Measurements from ENCODE around the gene AIPL1.

The AIPL1 gene

DNA sequence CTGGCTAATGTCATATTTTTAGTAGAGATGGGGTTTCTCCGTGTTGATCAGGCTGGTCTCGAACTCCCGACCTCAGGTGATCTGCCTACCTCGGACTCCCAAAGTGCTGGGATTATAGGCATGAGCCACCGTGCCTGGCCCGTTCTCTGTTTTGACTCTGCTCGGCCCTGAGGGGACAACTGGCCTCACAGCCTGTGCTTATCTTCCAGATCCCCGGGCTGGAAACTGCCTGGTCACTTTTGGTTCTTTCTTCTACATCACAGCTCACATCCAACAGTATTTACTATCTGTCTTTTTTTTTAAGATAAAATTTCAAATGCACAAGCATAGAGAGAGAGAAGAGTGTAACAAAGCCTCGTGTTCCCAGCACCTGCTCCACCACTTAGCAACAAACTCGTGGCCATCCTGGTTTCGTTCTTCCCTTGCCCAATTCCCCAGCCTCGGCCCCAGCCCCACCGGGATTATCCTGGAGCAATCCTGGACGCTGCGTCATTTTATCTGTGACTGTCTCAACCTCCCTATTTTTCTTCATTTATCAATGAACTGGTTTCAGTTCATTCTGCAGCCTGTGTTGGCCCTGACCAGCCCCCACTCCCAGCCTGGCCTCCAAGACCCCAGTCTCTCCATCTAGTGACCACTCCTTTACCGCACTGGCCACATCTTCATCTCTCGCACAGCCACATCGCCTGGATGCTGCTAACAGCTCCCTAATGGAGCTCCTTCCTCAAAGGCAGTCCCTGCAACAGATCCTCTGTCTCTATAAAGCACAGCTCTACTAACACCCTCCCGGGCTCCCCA lies 30.5 kb upstream of the AIPL1 start:
- DNase-seq = no peak

DNA sequence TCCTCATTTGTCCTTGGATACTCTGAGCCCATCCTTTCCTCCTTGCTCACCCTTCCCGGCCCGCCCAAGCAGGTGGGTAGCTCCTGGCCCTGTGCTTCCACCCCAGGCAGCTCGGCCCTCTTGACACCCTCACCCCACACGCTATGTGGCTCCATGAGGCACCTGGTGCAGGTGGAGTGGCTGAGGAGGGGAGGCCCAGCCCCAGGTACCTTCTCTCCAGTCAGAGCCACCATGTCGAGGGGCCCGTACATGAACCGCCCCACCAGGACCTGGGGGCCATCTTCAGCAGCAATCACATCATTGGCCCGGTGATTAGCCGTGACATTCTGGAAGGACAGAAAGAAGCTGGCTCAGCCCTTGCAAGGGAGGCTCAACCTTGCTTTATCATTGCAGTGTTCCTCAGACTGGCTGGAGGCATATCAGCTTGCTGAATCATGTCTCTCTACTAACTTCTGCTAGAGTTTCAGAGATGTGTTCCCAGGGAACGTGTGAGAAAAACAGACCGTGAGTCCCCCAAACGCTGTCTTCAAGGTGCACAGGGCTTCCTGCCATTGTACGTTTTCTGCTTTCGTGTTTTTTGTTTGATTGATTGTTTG lies 29.6 kb upstream of the AIPL1 start:
- DNase-seq = no peak

DNA sequence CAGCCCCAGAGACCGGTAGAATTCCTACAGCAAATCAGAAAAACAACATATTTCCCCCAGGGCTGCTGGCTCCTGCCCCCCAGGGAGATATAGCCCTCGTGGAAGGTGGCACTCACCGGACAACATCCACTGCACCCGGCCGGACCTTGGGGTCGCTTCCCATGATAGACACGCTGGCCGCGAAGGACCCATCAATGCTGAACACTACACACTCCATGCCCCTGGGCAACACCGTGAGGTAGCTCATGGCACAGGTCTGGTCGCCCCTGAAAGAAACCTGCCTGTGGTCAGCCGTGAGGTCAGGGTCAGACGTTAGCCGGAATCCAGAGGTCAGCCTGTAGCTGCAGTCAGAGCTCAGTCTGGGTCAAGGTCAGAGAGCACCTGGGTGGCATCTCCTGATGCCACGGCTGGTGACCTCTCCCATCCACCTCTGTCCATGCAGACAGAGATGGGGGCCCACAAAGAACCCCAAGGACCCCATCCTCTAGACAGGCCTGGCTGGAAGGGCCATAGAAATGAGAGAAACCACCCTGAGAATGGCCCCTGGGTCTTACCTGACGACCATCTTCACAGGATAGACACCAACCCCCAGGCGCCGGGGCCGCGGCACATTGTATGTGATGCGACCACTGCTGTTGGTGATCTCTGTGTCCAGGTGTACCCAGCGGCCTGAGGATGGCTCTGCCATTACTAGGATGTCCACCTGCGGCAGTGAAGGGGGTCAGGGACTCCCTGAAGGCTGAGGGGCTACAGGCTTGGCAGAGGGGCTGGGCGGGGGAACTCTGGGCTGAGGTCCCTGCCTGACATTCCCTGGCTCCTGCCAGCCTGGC lies 28.9 kb upstream of the AIPL1 start:
- DNase-seq = no peak

DNA sequence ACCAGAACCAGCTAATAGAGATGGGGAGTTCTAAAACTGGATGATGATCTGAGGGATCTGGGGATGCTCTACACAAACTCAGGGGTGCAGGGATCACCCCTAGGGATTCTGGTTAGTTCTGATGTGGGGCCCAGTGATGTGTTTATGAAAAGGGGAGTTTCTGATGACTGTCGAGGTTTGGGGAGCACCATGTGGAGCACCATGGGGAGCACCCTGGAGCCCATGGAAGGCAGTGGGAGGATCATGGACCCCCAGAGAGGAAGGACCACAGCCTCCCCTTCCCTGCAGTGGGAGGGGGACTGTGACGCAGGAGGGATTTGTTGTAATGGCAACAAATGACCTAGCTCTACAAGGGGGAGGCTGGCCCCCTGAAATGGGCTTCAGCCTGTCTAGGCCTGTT lies 27.8 kb upstream of the AIPL1 start:
- no peak for DNase-seq

DNA sequence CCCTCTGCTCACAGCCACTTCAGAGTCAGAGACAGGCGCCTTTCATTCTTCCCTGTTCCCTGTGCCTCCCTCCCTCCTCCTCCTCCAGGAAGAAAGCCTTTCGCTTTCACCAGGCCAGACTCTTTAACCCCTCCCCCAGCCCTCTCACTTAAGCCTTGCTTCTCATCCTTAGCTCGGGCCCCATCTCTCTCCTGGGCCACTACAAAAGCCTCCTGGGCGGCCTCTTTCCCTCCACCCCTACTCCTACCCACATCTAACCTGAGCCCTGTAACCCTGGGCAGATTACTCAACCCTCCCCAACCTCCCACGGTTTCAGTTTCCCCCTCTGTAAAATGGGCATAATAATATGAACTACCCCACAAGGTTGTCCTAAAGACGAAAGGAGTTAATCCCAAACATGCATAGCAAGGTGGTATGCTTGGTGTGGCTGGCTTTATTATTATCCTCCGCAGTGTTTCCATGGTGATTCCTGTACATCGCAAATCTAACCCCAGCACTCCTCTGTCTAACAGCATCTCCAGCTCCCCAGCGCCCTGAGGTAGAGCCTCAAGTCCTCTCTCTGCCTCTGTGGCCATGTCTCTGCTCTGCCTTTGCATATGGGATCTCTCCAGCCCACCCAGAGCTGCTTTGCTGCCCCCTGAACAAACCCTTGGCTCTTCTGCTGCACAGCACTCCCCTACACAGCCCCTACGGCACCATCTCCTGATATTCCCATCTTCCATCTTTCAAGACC lies 27.0 kb upstream of the AIPL1 start:
- no peak for DNase-seq

DNA sequence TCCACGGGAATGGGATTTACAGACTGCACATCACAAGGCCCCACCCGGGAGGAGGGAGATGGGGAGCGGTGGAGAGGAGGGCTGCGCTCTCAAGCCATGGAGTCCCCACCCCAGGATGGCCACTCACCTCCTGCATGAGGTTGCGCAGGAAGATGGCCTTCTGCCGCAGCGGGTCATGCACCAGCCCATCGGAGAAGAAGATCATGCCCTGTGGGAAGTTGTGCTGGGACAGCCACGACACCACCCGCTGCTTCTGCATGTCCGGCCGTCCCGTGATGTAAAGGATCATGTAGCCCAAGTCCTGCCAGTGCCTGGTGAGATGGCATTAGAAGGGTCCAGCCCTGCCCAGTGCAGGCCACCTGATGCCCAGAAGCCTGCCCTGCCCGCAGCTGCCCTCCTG lies 26.3 kb upstream of the AIPL1 start:
- DNase-seq = no peak

DNA sequence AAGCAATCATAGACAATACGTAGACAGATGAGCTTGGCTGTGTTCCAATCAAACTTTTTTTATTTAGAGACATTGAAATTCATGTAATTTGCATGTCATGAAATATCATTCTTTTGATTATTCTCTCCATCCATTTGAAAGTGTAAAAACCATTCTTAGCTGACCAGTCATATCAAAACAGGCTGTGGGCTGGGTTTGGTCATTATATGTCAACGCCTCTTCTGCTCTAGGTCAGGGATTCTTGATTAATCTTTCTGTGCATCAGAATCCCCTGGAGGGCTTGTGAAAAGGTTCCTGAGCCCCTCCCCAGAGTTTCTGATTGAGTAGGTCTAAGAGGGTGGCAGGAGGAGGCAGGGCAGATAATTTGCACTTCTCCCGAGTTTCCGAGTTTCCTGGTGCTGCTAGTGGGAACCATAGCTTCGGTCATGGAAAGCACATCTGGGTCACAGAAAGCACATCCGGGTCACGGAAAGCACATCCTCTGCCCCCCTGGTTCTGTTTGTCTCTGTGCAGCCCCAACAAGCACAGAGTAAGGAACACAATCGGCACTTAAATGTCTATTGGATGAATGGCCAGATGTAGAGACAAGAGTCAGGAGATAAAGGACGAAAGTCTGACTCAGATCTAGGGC lies 25.7 kb upstream of the AIPL1 start:
- DNase-seq = no peak

DNA sequence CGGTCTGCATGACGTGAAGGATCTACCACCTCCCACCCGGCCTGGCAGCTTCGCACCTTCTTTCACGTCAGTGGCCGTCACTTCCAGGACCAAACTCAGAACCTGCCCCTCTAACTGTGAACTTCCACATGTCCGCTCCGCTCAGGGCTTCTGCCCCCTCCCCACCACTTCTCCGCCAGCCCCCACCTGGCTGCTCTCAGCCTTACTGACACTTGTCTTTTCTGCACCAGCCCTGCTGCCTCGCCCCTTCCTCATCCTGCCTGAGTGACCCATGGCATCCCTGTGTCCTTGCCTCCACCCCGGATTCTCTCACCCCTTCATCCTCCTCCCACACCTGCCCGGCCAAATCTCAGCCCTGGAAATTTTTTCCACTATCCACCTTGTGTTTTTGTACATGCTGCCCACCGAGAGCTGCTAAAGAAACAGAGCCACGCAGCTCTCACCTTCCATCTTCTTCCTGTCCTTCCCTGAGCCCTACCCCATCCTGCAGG lies 23.6 kb upstream of the AIPL1 start:
- DNase-seq = no peak

DNA sequence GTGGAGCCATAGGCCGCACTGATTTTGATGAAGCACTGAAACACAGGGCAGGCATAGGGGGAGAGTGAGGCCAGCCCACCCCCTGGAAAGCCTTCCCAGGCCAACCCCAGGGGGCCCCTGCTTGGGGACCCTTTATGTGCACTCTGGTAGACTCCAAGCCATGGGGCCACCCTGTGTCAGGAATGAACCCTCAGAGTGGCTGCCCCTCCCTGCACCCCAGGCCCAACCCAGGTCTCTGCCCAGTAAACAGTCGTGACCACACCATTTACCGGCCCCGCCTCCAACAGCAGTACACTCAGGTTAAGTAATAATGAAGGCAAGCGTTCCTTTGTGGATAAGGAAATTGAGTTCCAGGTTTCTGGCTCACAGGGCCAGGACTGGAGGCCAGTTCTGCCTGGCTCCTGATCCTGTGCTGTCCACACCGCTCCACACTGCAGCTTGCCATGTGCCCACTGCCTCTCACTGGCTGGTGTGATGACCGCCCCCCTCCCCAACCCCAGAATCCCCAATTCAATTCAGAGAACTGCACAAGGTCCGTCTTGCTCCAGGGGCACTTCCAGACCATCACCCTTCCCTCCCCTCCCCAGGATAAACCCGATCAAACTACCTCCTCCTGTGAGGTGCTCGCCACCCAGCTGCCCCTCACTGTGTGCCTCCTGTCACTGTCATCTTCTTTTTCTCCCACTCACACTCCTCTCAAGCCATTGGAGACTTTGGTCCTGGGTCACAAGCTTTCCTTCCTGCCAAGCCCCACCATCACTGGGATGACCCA lies 23.0 kb upstream of the AIPL1 start:
- no peak for DNase-seq

DNA sequence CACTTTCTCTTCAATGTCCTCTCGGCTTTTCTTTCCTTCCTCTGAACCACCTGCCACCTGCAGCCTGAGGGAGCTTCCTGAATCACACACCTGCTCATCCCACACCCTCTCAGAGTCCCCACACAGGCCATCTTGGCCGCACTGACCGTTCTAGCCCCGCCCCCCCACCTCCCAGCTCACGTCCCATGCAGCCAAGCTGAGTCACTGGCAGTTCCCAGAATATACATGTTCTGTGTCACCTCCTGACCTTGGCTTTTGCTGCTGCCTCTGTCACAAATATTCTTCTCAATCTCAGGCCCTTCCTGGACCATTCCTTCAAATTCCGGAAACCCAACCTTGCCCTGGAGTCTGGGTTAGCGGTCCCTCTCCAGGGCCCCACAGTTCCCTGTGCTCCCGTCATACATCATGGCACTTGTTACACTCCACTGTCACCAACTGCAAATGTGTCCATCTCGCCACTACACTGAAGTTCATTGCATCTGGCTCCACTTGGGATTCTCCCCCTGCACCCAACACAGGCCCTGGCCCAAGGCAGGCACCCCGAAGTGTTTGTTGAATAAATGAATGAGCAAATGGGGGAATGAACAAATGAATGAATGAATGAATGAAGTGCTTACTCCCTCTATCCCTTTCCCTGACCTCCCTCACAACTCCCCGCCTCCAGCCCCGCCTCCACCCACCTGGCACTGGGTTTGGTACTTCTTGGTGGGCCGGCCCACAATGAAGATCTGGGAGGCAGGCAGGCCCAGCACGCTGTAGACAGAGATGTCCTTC lies 22.2 kb upstream of the AIPL1 start:
- no peak for DNase-seq

DNA sequence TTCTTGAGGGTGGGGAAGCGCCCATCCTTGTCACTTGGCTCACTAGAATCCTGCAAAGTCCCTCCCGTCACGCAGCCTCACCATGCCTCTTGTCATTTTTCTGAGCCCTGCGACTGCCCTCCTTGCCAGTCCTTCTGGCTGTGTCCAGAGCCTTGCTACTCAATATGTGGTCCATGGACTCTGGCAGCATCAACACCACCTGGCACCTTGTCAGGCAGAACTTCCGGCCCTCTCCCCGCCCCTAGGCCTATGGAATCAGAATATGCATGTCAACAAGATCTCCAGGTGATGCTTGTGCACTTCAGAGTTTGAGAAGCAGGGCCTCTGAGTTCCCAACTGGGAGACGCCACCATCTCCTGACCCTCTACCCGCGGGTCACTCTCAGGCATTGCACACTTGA lies 21.4 kb upstream of the AIPL1 start:
- no peak for DNase-seq

DNA sequence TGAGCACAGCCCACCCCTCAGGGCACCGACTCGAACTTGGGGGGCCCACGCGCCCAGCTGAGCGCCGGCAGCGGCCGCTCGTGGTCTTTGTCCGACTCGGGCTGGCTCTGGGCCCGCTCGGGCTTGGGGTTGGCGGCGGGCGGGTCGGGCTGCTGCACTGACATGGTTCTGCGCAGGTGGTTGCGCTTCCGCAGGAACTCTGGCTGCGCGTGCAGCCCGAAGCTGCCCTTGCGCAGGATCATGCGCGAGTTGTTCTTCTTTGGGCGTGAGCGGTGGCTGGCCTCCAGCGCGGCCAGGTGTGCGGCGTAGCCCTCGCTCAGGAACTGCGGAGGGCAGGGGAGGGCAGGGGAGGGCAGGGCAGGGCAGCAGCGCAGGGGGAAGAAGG lies 20.4 kb upstream of the AIPL1 start:
- DNase-seq = peak; percentile 55 to 61

DNA sequence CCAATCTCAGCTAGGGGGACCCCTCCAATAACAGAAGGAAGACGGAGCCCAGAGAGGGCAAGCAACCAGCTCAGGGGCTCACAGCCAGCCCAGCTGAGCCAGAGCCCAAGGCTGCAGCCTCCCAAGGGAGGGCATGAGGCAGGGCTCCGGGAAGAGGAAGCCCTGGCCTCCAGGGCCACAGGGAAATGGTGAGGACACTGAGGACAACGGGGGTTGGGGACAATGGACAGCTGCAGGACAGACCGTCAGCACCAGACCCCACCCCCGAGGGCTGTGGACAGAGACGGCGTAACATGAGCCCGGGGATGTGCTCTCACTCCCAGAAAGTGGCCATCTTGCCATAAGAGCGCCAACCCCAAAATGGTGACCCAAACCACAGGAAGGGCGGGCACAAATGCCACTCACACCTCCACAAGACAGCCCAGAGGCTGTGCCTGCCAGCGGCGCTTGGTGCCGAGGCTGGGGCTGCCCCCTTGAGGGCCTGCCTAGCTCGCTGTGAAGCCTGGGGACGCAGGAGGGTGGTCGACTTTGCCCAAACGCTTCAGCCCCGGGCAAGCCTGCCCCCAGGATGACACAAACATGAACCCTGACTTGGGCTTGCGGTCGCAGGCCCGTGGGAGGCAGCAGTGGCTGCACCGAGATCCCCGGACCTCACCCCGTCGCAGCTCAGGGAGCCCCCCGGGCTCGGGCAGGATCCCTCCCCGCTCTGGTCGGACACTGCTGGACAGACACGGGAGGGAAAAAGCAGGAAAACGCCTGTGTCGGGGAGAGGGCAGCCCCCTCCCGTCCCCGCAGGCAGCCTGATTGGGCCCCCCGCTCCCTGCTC lies 19.8 kb upstream of the AIPL1 start:
- no peak for DNase-seq

DNA sequence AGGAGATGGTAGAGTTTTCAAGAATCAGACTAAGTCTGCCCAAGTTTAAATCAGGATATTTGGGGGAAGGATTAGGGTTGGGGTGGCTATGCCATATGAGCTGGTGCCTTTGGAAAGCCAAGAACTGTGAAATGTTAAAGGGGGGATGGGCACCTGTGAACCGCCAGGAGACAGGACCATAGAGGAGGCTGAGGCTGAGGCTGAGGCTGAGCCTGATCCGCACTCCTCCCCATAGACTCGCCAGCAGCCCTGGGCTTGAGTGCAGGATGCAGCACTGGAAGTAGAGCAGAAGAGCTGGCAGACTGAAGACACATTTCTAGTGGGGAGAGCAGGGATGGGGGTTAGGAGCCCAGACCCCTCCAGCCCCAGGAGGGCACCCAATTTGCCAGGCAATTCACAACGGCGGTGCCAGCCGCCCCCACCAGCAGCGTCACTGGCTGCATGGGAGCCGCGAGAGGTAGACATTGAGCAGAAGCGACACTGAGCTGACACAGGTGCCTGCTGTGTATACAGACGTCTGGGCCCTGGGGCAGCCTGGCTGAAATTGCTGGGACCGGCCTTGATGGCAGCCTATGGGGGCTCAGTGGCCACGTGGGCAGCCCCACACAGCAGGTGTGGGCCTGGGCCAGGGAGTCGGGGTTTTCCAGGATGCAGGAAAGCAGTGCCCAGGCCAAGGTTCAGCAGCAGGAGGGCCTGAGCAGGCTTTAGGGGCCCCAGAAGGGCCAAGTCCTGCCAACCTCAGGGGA lies 18.5 kb upstream of the AIPL1 start:
- DNase-seq = no peak

DNA sequence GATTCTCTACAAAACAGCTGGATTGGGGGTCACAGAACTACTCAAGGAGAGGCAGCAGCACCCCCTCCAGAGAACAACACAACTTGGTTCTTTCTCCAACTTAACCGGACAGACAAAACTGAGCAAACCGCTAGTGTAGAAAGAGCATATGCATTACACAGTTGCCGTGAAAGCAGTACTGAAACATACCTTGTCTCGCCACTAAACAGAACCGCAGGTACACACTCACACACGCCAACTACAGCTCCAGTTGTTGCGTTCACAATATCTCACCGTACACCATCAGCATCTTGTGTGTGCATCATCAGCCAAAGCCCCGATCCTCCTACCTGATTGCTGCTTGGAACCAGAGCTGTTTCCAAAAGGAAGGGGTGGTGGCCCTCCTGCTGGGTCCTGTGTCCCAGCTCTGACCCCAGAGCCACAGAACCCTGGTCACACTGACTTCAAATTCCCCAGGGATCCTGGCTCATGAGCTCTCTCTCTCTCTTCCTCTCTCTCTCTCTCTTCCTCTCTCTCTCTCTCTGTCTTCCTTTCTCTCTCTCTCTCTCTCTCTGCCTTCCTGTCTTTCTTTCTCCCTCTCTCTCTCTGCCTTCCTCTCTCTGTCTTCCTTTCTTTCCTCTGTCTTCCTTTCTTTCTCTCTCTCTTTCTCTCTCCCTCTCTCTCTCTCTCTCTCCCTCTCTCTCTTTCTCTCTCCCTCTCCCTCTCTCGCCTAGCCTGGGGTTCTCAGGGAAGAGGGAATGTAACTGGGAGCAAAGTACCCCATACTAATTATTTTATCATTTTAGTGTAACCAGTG lies 17.7 kb upstream of the AIPL1 start:
- no peak for DNase-seq

DNA sequence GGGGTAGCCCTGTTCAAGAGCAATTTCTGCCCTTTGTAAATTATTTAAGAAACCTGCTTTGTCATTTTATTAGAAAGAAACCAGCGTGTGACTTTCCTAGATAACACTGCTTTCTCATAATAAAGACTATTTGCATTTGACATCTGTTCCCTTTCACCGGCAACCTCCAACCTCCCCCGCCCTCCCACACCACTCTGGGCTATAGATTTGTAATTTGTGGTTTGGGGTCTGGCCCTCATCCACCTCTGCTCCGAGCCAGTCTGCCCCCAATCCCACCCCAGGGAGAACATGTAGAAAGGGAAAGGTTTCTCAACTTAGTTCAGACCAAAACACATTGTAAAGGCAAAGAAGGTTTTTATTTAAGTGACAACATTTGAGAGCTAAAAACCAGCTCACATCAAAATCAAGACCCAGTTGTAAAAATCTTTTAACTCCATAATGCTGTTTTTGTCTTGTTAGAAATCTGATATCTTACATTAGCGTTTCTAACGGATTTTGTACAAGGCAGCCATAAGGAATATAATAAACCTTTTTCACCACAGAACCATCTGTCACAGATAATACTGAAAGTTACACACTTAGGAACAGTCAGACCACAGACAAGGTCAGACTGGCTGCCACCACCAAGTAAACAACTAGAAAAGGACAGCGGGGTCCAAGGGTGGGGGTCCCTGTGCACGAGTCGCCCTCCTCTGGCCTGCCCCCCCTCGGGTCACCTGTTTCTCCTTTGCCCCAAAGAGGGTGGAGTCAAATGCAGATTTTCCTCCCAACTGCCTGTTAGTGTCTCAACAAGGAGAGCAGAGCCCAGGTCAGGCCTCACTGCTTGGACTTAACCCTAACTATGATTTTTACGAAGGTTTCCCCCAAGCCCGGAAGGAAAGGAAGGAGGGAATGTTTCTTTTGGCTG lies 16.3 kb upstream of the AIPL1 start:
- DNase-seq = no peak

DNA sequence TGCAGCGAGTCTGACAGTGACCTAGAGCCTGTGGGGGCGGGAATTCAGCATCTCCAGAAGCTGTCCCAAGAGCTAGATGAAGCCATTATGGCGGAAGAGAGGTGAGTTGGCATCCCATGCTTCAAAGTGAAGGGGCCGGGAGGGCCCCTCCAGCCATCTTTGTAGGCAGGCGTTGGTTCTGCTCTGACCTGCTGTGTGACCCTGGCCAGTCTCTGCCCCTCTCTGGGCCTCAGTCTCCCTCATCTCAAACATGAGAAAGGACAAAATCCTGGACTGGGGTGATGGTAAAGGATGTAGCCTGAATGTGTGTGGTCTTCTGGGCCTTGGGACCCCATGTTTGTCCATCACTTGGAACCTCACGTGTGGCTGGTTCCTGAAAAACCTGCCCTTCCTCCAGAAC lies 14.4 kb upstream of the AIPL1 start:
- no peak for DNase-seq

All from CD4-positive, alpha-beta T cell treated with Interferon alpha-2 for 1 hour (primary cell).